ENCODE results near the gene FRYL.

- TF ChIP-seq CTCF (conservative IDR thresholded peaks at IDR 0.05; ENCODE audit: low read length) (no peak), EZH2phosphoT487 (IDR thresholded peaks at IDR 0.05; ENCODE audit: borderline replicate concordance, low read depth, low read length) (no peak)
Measured at GRCh38 chr4:48490680-48491513, 289.2 kb downstream of the FRYL start.

All from OCI-LY7 (cell line).